Liver (tissue), 9 donors: Measurements from ENCODE around the gene NAXE. TPM values are rescaled to one million over a fixed set of nuclear protein-coding genes. Genes with fewer than 3 reads are reported as not detected.

ENCODE experiments used
- DNase-seq: peaks from one replicate; pipeline ENCODE4 v3.0.0-alpha.2; 2017; ENCODE audit warnings: low spot score
- H3K27ac ChIP-seq, 2 donors: one replicate each; pipeline ENCODE4 v1.7.0; 2013; ENCODE audit warnings: inconsistent platforms in 2 of 2, low read length in 2 of 2, control low read depth in 1 of 2, low read depth in 1 of 2, mild to moderate bottlenecking in 1 of 2
- H3K27me3 ChIP-seq, 4 donors: one replicate each; pipeline versions ENCODE4 v1.6.1 to v1.7.0; 2013; ENCODE audit warnings: low read length in 3 of 4, inconsistent platforms in 1 of 4, mild to moderate bottlenecking in 1 of 4, moderate library complexity in 1 of 4; ENCODE audit not compliant: control insufficient read depth in 4 of 4, insufficient read depth in 4 of 4
- H3K36me3 ChIP-seq, 4 donors: one replicate each; pipeline versions ENCODE4 v1.6.1 to v1.7.0; 2013; ENCODE audit warnings: low read length in 3 of 4, mild to moderate bottlenecking in 3 of 4, low read depth in 1 of 4, moderate library complexity in 1 of 4; ENCODE audit not compliant: control insufficient read depth in 4 of 4, insufficient read depth in 3 of 4
- H3K4me1 ChIP-seq, 4 donors: one replicate each; pipeline versions ENCODE4 v1.6.1 to v1.7.0; 2013; ENCODE audit warnings: low read length in 3 of 4, mild to moderate bottlenecking in 3 of 4, moderate library complexity in 1 of 4; ENCODE audit not compliant: control insufficient read depth in 4 of 4, insufficient read depth in 4 of 4
- H3K4me3 ChIP-seq, 3 donors: one replicate each; pipeline versions ENCODE4 v1.6.1 to v1.7.0; 2013; ENCODE audit warnings: low read length in 3 of 3, control low read depth in 1 of 3, low read depth in 1 of 3, mild to moderate bottlenecking in 1 of 3
- H3K9ac ChIP-seq, 2 donors: one replicate each; pipeline ENCODE4 v1.7.0; 2013; ENCODE audit warnings: low read length in 2 of 2, mild to moderate bottlenecking in 2 of 2, moderate library complexity in 2 of 2, control low read depth in 1 of 2, low read depth in 1 of 2
- H3K9me3 ChIP-seq, 4 donors: one replicate each; pipeline versions ENCODE4 v1.6.1 to v1.7.0; 2013; ENCODE audit warnings: low read length in 3 of 4; ENCODE audit not compliant: control insufficient read depth in 4 of 4
- ATF3 ChIP-seq: IDR thresholded peaks from 2 replicates; pipeline ENCODE4 v1.6.1; 2016; ENCODE audit warnings: antibody characterized with exemption
- EGR1 ChIP-seq, 2 donors: IDR thresholded peaks; 2 replicates each; pipeline ENCODE4 v1.6.1; 2016 to 2018; ENCODE audit warnings: antibody characterized with exemption in 2 of 2, low read depth in 2 of 2
- FOXA1 ChIP-seq: IDR thresholded peaks from 2 replicates; pipeline ENCODE4 v1.6.1; 2016; ENCODE audit warnings: antibody characterized with exemption
- FOXA2 ChIP-seq: IDR thresholded peaks from 2 replicates; pipeline ENCODE4 v1.6.1; 2016; ENCODE audit warnings: antibody characterized with exemption
- GABPA ChIP-seq, 2 donors: IDR thresholded peaks in 1 of 2; conservative IDR thresholded peaks in 1 of 2; 2 replicates each; pipeline ENCODE4 v1.6.1; 2016; ENCODE audit warnings: antibody characterized with exemption in 2 of 2, mild to moderate bottlenecking in 1 of 2, moderate library complexity in 1 of 2
- HNF4A ChIP-seq, 2 donors: conservative IDR thresholded peaks; 2 replicates each; pipeline ENCODE4 v1.6.1; 2016; ENCODE audit warnings: antibody characterized with exemption in 2 of 2, mild to moderate bottlenecking in 2 of 2
- HNF4G ChIP-seq: IDR thresholded peaks from 2 replicates; pipeline ENCODE4 v1.6.1; 2016; ENCODE audit warnings: antibody characterized with exemption
- JUND ChIP-seq, 2 donors: IDR thresholded peaks; 2 replicates each; pipeline ENCODE4 v1.6.1; 2016; ENCODE audit warnings: antibody characterized with exemption in 2 of 2
- NR2F2 ChIP-seq: IDR thresholded peaks from 2 replicates; pipeline ENCODE4 v1.6.1; 2016; ENCODE audit warnings: antibody characterized with exemption
- RAD21 ChIP-seq, 2 donors: IDR thresholded peaks; 2 replicates each; pipeline ENCODE4 v1.6.1; 2016; ENCODE audit warnings: antibody characterized with exemption in 2 of 2, mild to moderate bottlenecking in 2 of 2
- REST ChIP-seq: IDR thresholded peaks from 2 replicates; pipeline ENCODE4 v1.6.1; 2016; ENCODE audit warnings: antibody characterized with exemption, mild to moderate bottlenecking
- RXRA ChIP-seq, 2 donors: IDR thresholded peaks; 2 replicates each; pipeline ENCODE4 v1.6.1; 2017 to 2018; ENCODE audit warnings: antibody characterized with exemption in 2 of 2, mild to moderate bottlenecking in 1 of 2
- SP1 ChIP-seq: IDR thresholded peaks from 2 replicates; pipeline ENCODE4 v1.6.1; 2018; ENCODE audit warnings: antibody characterized with exemption, mild to moderate bottlenecking
- TAF1 ChIP-seq: conservative IDR thresholded peaks from 2 replicates; pipeline ENCODE4 v1.6.1; 2016; ENCODE audit warnings: antibody characterized with exemption, mild to moderate bottlenecking
- YY1 ChIP-seq: IDR thresholded peaks from 2 replicates; pipeline ENCODE4 v1.6.1; 2016; ENCODE audit warnings: antibody characterized with exemption, mild to moderate bottlenecking
- WGBS: extraction: QIAGEN DNeasy Blood & Tissue Kit; methylation state at CpG from one replicate; pipeline ENCODE4 v1.1.7; 2013; 5-methylcytosine and 5-hydroxymethylcytosine counted together
- polyA plus RNA-seq, 2 donors: library from polyadenylated mRNA; stranded (reverse) in 1 of 2; unstranded in 1 of 2; fragments of 200-250 nt in 1 of 2; fragments of >200 nt in 1 of 2; fragmentation: Nextera tagmentation in 1 of 2; extraction: Ambion mirVana in 1 of 2; gene quantifications; one replicate each; pipeline versions ENCODE4 v1.2.1 to v1.2.3, GENCODE V29; 2013 to 2015
- total RNA-seq, 2 donors: library from RNA; depleted of rRNA; stranded (reverse); fragments of >200 nt; gene quantifications; one replicate each; pipeline ENCODE4 v1.2.3, GENCODE V29; 2014
- TF ChIP-seq, protein P1 (sequence below): fragments of 150-350 bp; IDR thresholded peaks from 2 replicates; pipeline ENCODE4 v1.5.1; 2017; ENCODE audit warnings: improper control_type of control experiment, low read depth, low read length; ENCODE audit not compliant: missing input control
- TF ChIP-seq, protein P2 (sequence below): IDR thresholded peaks from 2 replicates; pipeline ENCODE4 v1.6.1; 2016; ENCODE audit warnings: antibody characterized with exemption
- TF ChIP-seq, protein P3 (sequence below): IDR thresholded peaks from 2 replicates; pipeline ENCODE4 v1.6.1; 2016; ENCODE audit warnings: antibody characterized with exemption
- donor health status: healthy.
- donor health status: healthy.
- donor health status: healthy.
- donor health status: healthy.
- donor health status: healthy.

NAXE gene
- total RNA-seq (10 to 100 TPM; 20.6 to 35.0 TPM), polyA plus RNA-seq (10 to 100 TPM; 58.9 to 73.8 TPM)

DNA sequence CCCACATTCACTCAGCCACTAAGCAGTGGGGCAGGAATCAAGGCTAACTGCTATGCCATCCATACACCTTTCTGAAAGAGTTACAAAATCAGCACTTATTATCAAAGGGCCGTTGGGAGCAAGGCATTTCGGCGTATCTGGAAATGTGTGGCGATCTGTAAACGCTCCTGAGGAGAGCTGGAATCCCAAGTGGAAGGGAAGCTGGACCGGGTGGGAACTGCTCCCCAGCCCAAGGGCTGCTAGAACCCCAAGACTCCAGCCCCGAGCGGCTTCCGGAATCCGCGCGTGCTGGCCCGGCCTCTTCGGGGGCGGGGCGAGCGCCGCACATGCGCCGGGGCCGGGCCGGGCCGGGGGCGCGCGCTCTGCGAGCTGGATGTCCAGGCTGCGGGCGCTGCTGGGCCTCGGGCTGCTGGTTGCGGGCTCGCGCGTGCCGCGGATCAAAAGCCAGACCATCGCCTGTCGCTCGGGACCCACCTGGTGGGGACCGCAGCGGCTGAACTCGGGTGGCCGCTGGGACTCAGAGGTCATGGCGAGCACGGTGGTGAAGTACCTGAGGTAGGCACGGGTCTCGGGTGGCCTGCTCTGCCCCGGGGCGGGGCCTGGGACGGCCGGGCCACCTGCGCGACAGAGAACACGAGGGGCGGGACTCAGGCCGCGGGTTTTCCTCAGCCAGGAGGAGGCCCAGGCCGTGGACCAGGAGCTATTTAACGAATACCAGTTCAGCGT, at the start of gene NAXE:
NAXE (plus strand) TSS at position 345 of the 726 bp plus-strand sequence; CDS start at position 374, 29 bp downstream.
- under 1% methylated on average over 60 of the region's 60 CpGs for WGBS
- peak; percentile 73 for DNase-seq
- H3K9ac ChIP-seq = peak within 1 kb of the TSS; percentile 60 to 86

GRCh38 chr1:156543066-156543465, 48.5 kb upstream of the NAXE start:
- no peak for TF ChIP-seq RXRA (IDR thresholded peaks at IDR 0.05)
- Histone ChIP-seq H3K27ac (no peak overlapping the region), H3K4me1 (no peaks in the 10 kb centered on the region), H3K9ac (no peak overlapping the region), H3K36me3 (peaks cover 0 to 2% (median 0%) of the 10 kb centered on the region in 4 donors), H3K27me3 (no peaks in the 10 kb centered on the region), H3K4me3 (no peak overlapping the region), H3K9me3 (no peaks in the 10 kb centered on the region)
- WGBS = 88% methylated on average over 1 of the region's 1 CpG
- no peak for DNase-seq

More for the DNA sequence above, at the start of gene NAXE:
- Histone ChIP-seq H3K36me3 (peaks cover 3 to 21% (median 13%) of the 10 kb centered on the region in 4 donors), H3K4me1 (peaks cover 3 to 15% (median 9%) of the 10 kb centered on the region in 4 donors), H3K27me3 (no peaks in the 10 kb centered on the region), H3K9me3 (no peaks in the 10 kb centered on the region), H3K4me3 (peak within 1 kb of the TSS; percentile 57 to 83 (median 72)), H3K27ac (peak within 1 kb of the TSS; percentile 66 to 77)
- no peak for TF ChIP-seq ATF3
- TF ChIP-seq RXRA (IDR thresholded peaks at IDR 0.05) = peak in 1 of 2 donors; percentile 51

- no peak for DNase-seq
- Histone ChIP-seq H3K27me3 (no peaks in the 10 kb centered on the region), H3K9me3 (no peaks in the 10 kb centered on the region), H3K36me3 (no peaks in the 10 kb centered on the region), H3K27ac (no peak overlapping the region), H3K4me3 (no peak overlapping the region), H3K4me1 (no peaks in the 10 kb centered on the region), H3K9ac (no peak overlapping the region)
- TF ChIP-seq HNF4G = no peak
- TF ChIP-seq FOXA1 = no peak
- TF ChIP-seq REST = no peak
- TF ChIP-seq, protein P1, sequence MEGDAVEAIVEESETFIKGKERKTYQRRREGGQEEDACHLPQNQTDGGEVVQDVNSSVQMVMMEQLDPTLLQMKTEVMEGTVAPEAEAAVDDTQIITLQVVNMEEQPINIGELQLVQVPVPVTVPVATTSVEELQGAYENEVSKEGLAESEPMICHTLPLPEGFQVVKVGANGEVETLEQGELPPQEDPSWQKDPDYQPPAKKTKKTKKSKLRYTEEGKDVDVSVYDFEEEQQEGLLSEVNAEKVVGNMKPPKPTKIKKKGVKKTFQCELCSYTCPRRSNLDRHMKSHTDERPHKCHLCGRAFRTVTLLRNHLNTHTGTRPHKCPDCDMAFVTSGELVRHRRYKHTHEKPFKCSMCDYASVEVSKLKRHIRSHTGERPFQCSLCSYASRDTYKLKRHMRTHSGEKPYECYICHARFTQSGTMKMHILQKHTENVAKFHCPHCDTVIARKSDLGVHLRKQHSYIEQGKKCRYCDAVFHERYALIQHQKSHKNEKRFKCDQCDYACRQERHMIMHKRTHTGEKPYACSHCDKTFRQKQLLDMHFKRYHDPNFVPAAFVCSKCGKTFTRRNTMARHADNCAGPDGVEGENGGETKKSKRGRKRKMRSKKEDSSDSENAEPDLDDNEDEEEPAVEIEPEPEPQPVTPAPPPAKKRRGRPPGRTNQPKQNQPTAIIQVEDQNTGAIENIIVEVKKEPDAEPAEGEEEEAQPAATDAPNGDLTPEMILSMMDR = no peak
- TF ChIP-seq EGR1 (IDR thresholded peaks at IDR 0.05; ENCODE audit: low read depth in 2 of 2) = no peak
- TF ChIP-seq TAF1 = no peak
- TF ChIP-seq SP1 = no peak
- TF ChIP-seq ATF3 = no peak
- TF ChIP-seq YY1 = no peak
- no peak for TF ChIP-seq RXRA (IDR thresholded peaks at IDR 0.05)
- TF ChIP-seq, protein P2, sequence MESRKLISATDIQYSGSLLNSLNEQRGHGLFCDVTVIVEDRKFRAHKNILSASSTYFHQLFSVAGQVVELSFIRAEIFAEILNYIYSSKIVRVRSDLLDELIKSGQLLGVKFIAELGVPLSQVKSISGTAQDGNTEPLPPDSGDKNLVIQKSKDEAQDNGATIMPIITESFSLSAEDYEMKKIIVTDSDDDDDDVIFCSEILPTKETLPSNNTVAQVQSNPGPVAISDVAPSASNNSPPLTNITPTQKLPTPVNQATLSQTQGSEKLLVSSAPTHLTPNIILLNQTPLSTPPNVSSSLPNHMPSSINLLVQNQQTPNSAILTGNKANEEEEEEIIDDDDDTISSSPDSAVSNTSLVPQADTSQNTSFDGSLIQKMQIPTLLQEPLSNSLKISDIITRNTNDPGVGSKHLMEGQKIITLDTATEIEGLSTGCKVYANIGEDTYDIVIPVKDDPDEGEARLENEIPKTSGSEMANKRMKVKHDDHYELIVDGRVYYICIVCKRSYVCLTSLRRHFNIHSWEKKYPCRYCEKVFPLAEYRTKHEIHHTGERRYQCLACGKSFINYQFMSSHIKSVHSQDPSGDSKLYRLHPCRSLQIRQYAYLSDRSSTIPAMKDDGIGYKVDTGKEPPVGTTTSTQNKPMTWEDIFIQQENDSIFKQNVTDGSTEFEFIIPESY = no peak
- TF ChIP-seq GABPA (IDR thresholded peaks at IDR 0.05 in 1 of 2, conservative IDR thresholded peaks at IDR 0.05 in 1 of 2) = no peak
- no peak for TF ChIP-seq RAD21 (IDR thresholded peaks at IDR 0.05)
- no peak for TF ChIP-seq NR2F2
- no peak for TF ChIP-seq HNF4A (conservative IDR thresholded peaks at IDR 0.05)
- TF ChIP-seq, protein P3, sequence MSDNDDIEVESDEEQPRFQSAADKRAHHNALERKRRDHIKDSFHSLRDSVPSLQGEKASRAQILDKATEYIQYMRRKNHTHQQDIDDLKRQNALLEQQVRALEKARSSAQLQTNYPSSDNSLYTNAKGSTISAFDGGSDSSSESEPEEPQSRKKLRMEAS = no peak
- TF ChIP-seq JUND (IDR thresholded peaks at IDR 0.05) = no peak
- TF ChIP-seq FOXA2 = no peak
- WGBS = over 99% methylated on average over 3 of the region's 3 CpGs
Measured at GRCh38 chr1:156544592-156545102, 46.9 kb upstream of the NAXE start.
